Breast epithelium (tissue), 4 donors: Measurements from ENCODE around the gene ARAF. TPM values are rescaled to one million over a fixed set of nuclear protein-coding genes. Genes with fewer than 3 reads are reported as not detected.

Experiments used
- DNase-seq, 2 donors: peaks; one replicate each; pipeline ENCODE4 v3.0.0-alpha.2; 2019; ENCODE audit warnings: low spot score in 2 of 2
- H3K27ac ChIP-seq, 2 donors: fragments of 200-600 bp; sonication (generic) in 1 of 2; one replicate each; pipeline ENCODE4 v1.5.1; 2016 to 2019; ENCODE audit warnings: mild to moderate bottlenecking in 1 of 2
- H3K27me3 ChIP-seq, 2 donors: fragments of 200-600 bp; sonication (generic) in 1 of 2; one replicate each; pipeline versions ENCODE4 v1.5.1 to v1.6.0; 2017 to 2019; ENCODE audit warnings: control low read depth in 1 of 2, mild to moderate bottlenecking in 1 of 2
- H3K36me3 ChIP-seq: fragments of 200-600 bp; one replicate; pipeline ENCODE4 v1.5.1; 2019
- H3K4me1 ChIP-seq, 2 donors: fragments of 200-600 bp; sonication (generic); one replicate each; pipeline ENCODE4 v1.5.1; 2016 to 2019; ENCODE audit warnings: control low read depth in 1 of 2
- H3K4me3 ChIP-seq, 3 donors: fragments of 200-600 bp; sonication (generic); 1 replicate in 2 of 3; 2 replicates in 1 of 3; pipeline ENCODE4 v1.5.1; 2016 to 2019; ENCODE audit warnings: mild to moderate bottlenecking in 3 of 3, moderate library complexity in 2 of 3
- H3K9me3 ChIP-seq, 2 donors: fragments of 200-600 bp; sonication (generic) in 1 of 2; one replicate each; pipeline ENCODE4 v1.5.1; 2016 to 2019; ENCODE audit warnings: control low read depth in 1 of 2
- POLR2A ChIP-seq: fragments of 450-650 bp; IDR thresholded peaks from one replicate; pipeline ENCODE4 v1.6.1; 2016; ENCODE audit warnings: antibody characterized with exemption, mild to moderate bottlenecking, moderate library complexity
- POLR2AphosphoS5 ChIP-seq, 3 donors: sonication (generic); formaldehyde crosslinking; IDR thresholded peaks; one replicate each; pipeline ENCODE4 v1.6.1; 2017; ENCODE audit warnings: antibody characterized with exemption in 3 of 3
- intact Hi-C: fragments of 100-400 bp; cut with DNase I; formaldehyde crosslinking; loops from one replicate; pipeline ENCODE4 v1.15.1; 2023; ENCODE audit warnings: low total_unique reads
- total RNA-seq, 3 donors: library from RNA; depleted of rRNA; stranded (reverse); fragments of >200 nt; gene quantifications; one replicate each; pipeline ENCODE4 v1.1.0, GENCODE V29; 2016
- TF ChIP-seq, protein P1 (sequence below), 3 donors: fragments of 450-650 bp; IDR thresholded peaks; one replicate each; pipeline ENCODE4 v1.5.1; 2016 to 2017; ENCODE audit warnings: antibody characterized with exemption in 3 of 3, mild to moderate bottlenecking in 3 of 3, moderate library complexity in 3 of 3

Gene ARAF
- total RNA-seq, 3 donors from 2014 or later: 27.9 to 37.6 (median 30.6) TPM

DNA sequence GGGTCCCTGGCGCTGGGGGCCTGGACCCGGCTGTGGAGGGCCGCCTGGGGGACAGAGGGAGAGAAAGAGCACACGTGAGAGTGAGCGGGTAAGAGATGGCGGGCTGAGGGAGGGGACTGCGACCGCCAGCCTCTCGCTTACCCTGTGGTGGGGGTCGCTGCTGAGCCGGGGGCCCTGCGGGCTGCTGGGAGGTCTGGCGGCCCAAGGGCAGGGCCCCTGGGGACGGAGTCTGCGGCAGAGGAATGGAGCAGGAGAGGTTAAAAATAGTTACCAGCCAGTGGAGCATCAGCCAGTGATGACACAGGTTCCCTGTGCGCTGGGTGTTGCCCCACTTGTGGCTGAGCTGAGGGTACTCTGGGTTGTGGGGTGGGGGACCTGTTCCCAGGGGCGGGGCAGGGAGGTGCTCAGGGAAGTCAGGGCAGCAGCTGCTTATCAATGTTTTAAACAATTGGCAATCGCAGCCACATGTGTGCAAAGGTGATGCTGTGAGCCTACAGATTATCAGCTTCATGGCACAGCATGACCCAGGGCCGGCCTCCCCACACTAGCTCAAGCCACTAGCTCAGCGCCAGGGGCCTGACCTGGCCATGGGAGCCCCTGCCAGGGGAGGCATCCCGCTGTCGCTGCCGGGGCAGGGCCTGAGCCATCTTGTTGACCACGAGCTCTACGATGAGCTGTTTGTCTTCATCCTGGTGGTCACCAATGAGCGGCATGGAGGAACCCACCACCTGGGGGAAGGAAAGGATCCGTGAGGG lies 13.7 kb downstream of the ARAF start:
- H3K4me1 ChIP-seq: no peaks in the 10 kb centered on the region
- no peak for TF ChIP-seq POLR2AphosphoS5 (IDR thresholded peaks at IDR 0.05)
- no peak for TF ChIP-seq POLR2A
- TF ChIP-seq, protein P1, sequence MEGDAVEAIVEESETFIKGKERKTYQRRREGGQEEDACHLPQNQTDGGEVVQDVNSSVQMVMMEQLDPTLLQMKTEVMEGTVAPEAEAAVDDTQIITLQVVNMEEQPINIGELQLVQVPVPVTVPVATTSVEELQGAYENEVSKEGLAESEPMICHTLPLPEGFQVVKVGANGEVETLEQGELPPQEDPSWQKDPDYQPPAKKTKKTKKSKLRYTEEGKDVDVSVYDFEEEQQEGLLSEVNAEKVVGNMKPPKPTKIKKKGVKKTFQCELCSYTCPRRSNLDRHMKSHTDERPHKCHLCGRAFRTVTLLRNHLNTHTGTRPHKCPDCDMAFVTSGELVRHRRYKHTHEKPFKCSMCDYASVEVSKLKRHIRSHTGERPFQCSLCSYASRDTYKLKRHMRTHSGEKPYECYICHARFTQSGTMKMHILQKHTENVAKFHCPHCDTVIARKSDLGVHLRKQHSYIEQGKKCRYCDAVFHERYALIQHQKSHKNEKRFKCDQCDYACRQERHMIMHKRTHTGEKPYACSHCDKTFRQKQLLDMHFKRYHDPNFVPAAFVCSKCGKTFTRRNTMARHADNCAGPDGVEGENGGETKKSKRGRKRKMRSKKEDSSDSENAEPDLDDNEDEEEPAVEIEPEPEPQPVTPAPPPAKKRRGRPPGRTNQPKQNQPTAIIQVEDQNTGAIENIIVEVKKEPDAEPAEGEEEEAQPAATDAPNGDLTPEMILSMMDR (IDR thresholded peaks at IDR 0.05): no peak
- H3K9me3 ChIP-seq: no peaks in the 10 kb centered on the region
- H3K36me3 ChIP-seq: peaks cover 3% of the 10 kb centered on the region
- H3K27me3 ChIP-seq: peaks cover 0 to 59% of the 10 kb centered on the region in 2 donors
- H3K27ac ChIP-seq: peak overlapping the region; percentile 69 to 89
- peak overlapping the region; percentile 22 to 59 (median 37) for H3K4me3 ChIP-seq
- DNase-seq: no peak
- intact Hi-C loops: loop anchor here (5.0 to 10.0 kb wide), 2 partner anchors 50 to 1398 kb away; partner anchors contain the start of genes CFP and KCND1

GRCh38 chrX:47576021-47576898 lies 15.3 kb downstream of the ARAF start:
- DNase-seq: no peak
- Histone ChIP-seq H3K9me3 (no peaks in the 10 kb centered on the region), H3K27ac (no peak overlapping the region), H3K4me3 (no peak overlapping the region), H3K27me3 (peaks cover 0 to 54% of the 10 kb centered on the region in 2 donors), H3K36me3 (no peaks in the 10 kb centered on the region), H3K4me1 (no peaks in the 10 kb centered on the region)
- intact Hi-C loops: loop anchor here (10.0 kb wide), 1 partner anchor 49 kb away; the partner anchor contains the start of gene CFP
- TF ChIP-seq POLR2AphosphoS5 (IDR thresholded peaks at IDR 0.05) (no peak), POLR2A (no peak)
- TF ChIP-seq, protein P1 (IDR thresholded peaks at IDR 0.05): no peak

DNA sequence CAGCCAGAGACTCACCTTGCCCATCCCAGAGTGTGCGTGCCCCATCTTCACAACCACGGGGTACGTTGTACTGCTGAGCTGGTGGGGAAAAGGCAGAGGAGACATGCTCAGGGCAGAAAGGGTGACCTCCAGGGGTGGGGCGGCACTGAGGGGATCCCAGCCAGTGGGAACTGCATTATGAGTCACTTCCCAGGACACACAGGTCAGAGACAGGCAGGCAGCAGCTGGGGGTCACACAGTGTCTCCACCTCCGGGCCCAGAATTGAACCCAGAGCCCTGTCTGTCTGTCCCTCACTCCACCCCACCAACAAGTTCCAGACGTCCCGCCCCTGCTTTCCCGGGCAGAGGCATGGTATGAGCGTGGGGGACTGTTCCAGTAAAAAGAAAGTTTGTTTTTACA lies 16.4 kb downstream of the ARAF start:
- intact Hi-C loops: loop anchor here (10.0 kb wide), 1 partner anchor 47 kb away; the partner anchor contains the start of gene CFP
- H3K27ac ChIP-seq: no peak overlapping the region

GRCh38 chrX:47577901-47578300 lies 16.9 kb downstream of the ARAF start:
- no peaks in the 10 kb centered on the region for H3K4me1 ChIP-seq
- intact Hi-C loops: loop anchor here (10.0 kb wide), 1 partner anchor 47 kb away; the partner anchor contains the start of gene CFP
- H3K27ac ChIP-seq: no peak overlapping the region
- H3K27me3 ChIP-seq: peaks cover 0 to 38% of the 10 kb centered on the region in 2 donors
- no peaks in the 10 kb centered on the region for H3K9me3 ChIP-seq
- no peak for DNase-seq
- TF ChIP-seq POLR2AphosphoS5 (IDR thresholded peaks at IDR 0.05) (no peak), POLR2A (no peak)
- TF ChIP-seq, protein P1 (IDR thresholded peaks at IDR 0.05): no peak
- H3K36me3 ChIP-seq: no peaks in the 10 kb centered on the region
- no peak overlapping the region for H3K4me3 ChIP-seq

More for the DNA sequence above, 16.4 kb downstream of the ARAF start:
- DNase-seq: no peak
- Histone ChIP-seq H3K36me3 (no peaks in the 10 kb centered on the region), H3K9me3 (no peaks in the 10 kb centered on the region), H3K4me3 (no peak overlapping the region), H3K4me1 (no peaks in the 10 kb centered on the region), H3K27me3 (peaks cover 0 to 43% of the 10 kb centered on the region in 2 donors)
- TF ChIP-seq POLR2A (no peak), POLR2AphosphoS5 (IDR thresholded peaks at IDR 0.05) (no peak)
- TF ChIP-seq, protein P1 (IDR thresholded peaks at IDR 0.05): no peak
